GM23338 (cell line): ENCODE data around the gene DPY19L3. TPM values are rescaled to one million over a fixed set of nuclear protein-coding genes. Genes with fewer than 3 reads are reported as not detected.

ENCODE experiments used
- ATAC-seq: fragments of 200-7000 bp; cut with Tn5 transposase; 3 replicates; pipeline ENCODE4 v1.9.1; 2020
- DNase-seq: peaks from one replicate; pipeline ENCODE4 v3.0.0-alpha.2; 2015; ENCODE audit warnings: low spot score
- H2AFZ ChIP-seq: fragments of 200-600 bp; sonication (generic); 2 replicates; pipeline ENCODE4 v1.8.0; 2016; ENCODE audit warnings: antibody characterized with exemption, mild to moderate bottlenecking, moderate library complexity
- H3F3A ChIP-seq: fragments of 200-600 bp; sonication (generic); replicated peaks from 2 replicates; pipeline ENCODE4 v1.8.0; 2017; ENCODE audit warnings: antibody characterized with exemption, mixed run types, low read depth
- H3K27ac ChIP-seq: fragments of 200-600 bp; sonication (generic); 2 replicates; pipeline ENCODE4 v1.6.1; 2016; ENCODE audit warnings: low read depth
- H3K27me3 ChIP-seq: fragments of 200-600 bp; sonication (generic); 2 replicates; pipeline ENCODE4 v1.8.0; 2016; ENCODE audit warnings: mild to moderate bottlenecking, mixed run types, moderate library complexity; ENCODE audit not compliant: insufficient read depth
- H3K36me3 ChIP-seq: fragments of 200-600 bp; sonication (generic); 2 replicates; pipeline ENCODE4 v1.8.0; 2016; ENCODE audit warnings: mild to moderate bottlenecking; ENCODE audit not compliant: insufficient read depth
- H3K4me1 ChIP-seq: fragments of 200-600 bp; sonication (generic); 2 replicates; pipeline ENCODE4 v1.8.0; 2016; ENCODE audit warnings: mild to moderate bottlenecking, moderate library complexity; ENCODE audit not compliant: insufficient read depth
- H3K4me2 ChIP-seq: fragments of 200-600 bp; sonication (generic); 2 replicates; pipeline ENCODE4 v1.7.1; 2017; ENCODE audit warnings: mixed run types
- H3K4me3 ChIP-seq: fragments of 200-600 bp; sonication (generic); 2 replicates; pipeline ENCODE4 v1.6.1; 2016; ENCODE audit warnings: mixed run types
- H3K79me2 ChIP-seq: fragments of 200-600 bp; sonication (generic); replicated peaks from 2 replicates; pipeline ENCODE4 v1.8.0; 2017; ENCODE audit warnings: mild to moderate bottlenecking; ENCODE audit not compliant: insufficient read depth
- H3K9me2 ChIP-seq: fragments of 200-600 bp; sonication (generic); 2 replicates; pipeline ENCODE4 v1.8.0; 2017; ENCODE audit not compliant: insufficient read depth
- H4K20me1 ChIP-seq: fragments of 200-600 bp; sonication (generic); replicated peaks from 2 replicates; pipeline ENCODE4 v1.8.0; 2017; ENCODE audit warnings: mild to moderate bottlenecking; ENCODE audit not compliant: insufficient read depth
- H3K27ac Mint-ChIP-seq: 2 replicates; pipeline ENCODE4 v1.8.0; 2020; ENCODE audit warnings: inconsistent platforms, mild to moderate bottlenecking, moderate library complexity, mixed read lengths
- H3K27me3 Mint-ChIP-seq: 3 replicates; pipeline ENCODE4 v1.8.0; 2022; ENCODE audit warnings: low read depth, mild to moderate bottlenecking, moderate library complexity, mixed read lengths, inconsistent platforms; ENCODE audit not compliant: insufficient read depth, poor library complexity
- H3K36me3 Mint-ChIP-seq: 3 replicates; pipeline ENCODE4 v1.8.0; 2021; ENCODE audit warnings: low read depth, mild to moderate bottlenecking, inconsistent platforms, moderate library complexity, mixed read lengths
- H3K4me1 Mint-ChIP-seq: 3 replicates; pipeline ENCODE4 v1.8.0; 2020; ENCODE audit warnings: mild to moderate bottlenecking, inconsistent platforms, mixed read lengths
- H3K4me3 Mint-ChIP-seq: 3 replicates; pipeline ENCODE4 v1.8.0; 2021; ENCODE audit warnings: moderate library complexity, mild to moderate bottlenecking, inconsistent platforms, mixed read lengths
- H3K9me3 Mint-ChIP-seq: 3 replicates; pipeline ENCODE4 v1.8.0; 2020; ENCODE audit warnings: moderate library complexity, mild to moderate bottlenecking, inconsistent platforms, mixed read lengths
- CREB1 ChIP-seq: fragments of 250-450 bp; sonication (Bioruptor Pico); IDR thresholded peaks from 2 replicates; pipeline ENCODE4 v1.5.0; 2020; ENCODE audit warnings: low read depth, mild to moderate bottlenecking, moderate library complexity
- EZH2 ChIP-seq: fragments of 200-600 bp; sonication (generic); IDR thresholded peaks from one replicate; pipeline ENCODE4 v1.8.0; 2017; ENCODE audit warnings: antibody characterized with exemption, mild to moderate bottlenecking, low read depth; ENCODE audit not compliant: unreplicated experiment
- EZH2phosphoT487 ChIP-seq: fragments of 200-600 bp; sonication (generic); IDR thresholded peaks from one replicate; pipeline ENCODE4 v1.8.1; 2018; ENCODE audit warnings: antibody characterized with exemption; ENCODE audit not compliant: unreplicated experiment
- JUNB ChIP-seq: IDR thresholded peaks from one replicate; pipeline ENCODE4 v1.6.1; 2016; ENCODE audit warnings: antibody characterized with exemption; ENCODE audit not compliant: unreplicated experiment
- NANOG ChIP-seq: IDR thresholded peaks from 2 replicates; pipeline ENCODE4 v1.6.1; 2016; ENCODE audit warnings: antibody characterized with exemption, borderline replicate concordance
- POLR2AphosphoS5 ChIP-seq: IDR thresholded peaks from 2 replicates; pipeline ENCODE4 v1.6.1; 2016; ENCODE audit warnings: antibody characterized with exemption, low read depth
- REST ChIP-seq: IDR thresholded peaks from one replicate; pipeline ENCODE4 v1.6.1; 2018; ENCODE audit warnings: antibody characterized with exemption; ENCODE audit not compliant: unreplicated experiment
- STAT1 ChIP-seq: IDR thresholded peaks from one replicate; pipeline ENCODE4 v1.6.1; 2016; ENCODE audit warnings: antibody characterized with exemption; ENCODE audit not compliant: unreplicated experiment
- ZNF114 ChIP-seq: fragments of 250-450 bp; sonication (Bioruptor Pico); IDR thresholded peaks from 2 replicates; pipeline ENCODE4 v1.5.0; 2020; ENCODE audit warnings: mild to moderate bottlenecking, moderate library complexity
- ZNF331 ChIP-seq: fragments of 250-450 bp; sonication (Bioruptor Pico); IDR thresholded peaks from 2 replicates; pipeline ENCODE4 v1.5.0; 2020; ENCODE audit warnings: low read depth, mild to moderate bottlenecking, moderate library complexity
- polyA plus RNA-seq: library from polyadenylated mRNA; unstranded; fragments of >200 nt; fragmentation: Nextera tagmentation; extraction: Ambion mirVana; gene quantifications from 2 replicates; pipeline ENCODE4 v1.2.1, GENCODE V29; 2016
- total RNA-seq: library from RNA; depleted of rRNA; stranded (reverse); fragments of >200 nt; shearing (Covaris generic); gene quantifications from 2 replicates; pipeline ENCODE4 v1.2.3, GENCODE V29; 2014
- TF ChIP-seq, protein P1 (sequence below), 2 experiments: fragments of 200-600 bp in 1 of 2; sonication (generic) in 1 of 2; conservative IDR thresholded peaks; 2 replicates each; pipeline versions ENCODE4 v1.5.1 to v1.6.1; 2016 to 2017; ENCODE audit warnings: antibody characterized with exemption in 2 of 2, low read depth in 2 of 2, mild to moderate bottlenecking in 2 of 2, moderate library complexity in 1 of 2
- TF ChIP-seq, protein P2 (sequence below): IDR thresholded peaks from 2 replicates; pipeline ENCODE4 v1.6.1; 2016; ENCODE audit warnings: antibody characterized with exemption
- TF ChIP-seq, protein P3 (sequence below): fragments of 250-450 bp; sonication (Bioruptor Pico); IDR thresholded peaks from 2 replicates; pipeline ENCODE4 v1.5.0; 2020; ENCODE audit warnings: mild to moderate bottlenecking, moderate library complexity

The DPY19L3 gene
- total and polyA plus RNA-seq, 2 experiments from 2014 or later: 13.5 to 46.6 TPM

DNA sequence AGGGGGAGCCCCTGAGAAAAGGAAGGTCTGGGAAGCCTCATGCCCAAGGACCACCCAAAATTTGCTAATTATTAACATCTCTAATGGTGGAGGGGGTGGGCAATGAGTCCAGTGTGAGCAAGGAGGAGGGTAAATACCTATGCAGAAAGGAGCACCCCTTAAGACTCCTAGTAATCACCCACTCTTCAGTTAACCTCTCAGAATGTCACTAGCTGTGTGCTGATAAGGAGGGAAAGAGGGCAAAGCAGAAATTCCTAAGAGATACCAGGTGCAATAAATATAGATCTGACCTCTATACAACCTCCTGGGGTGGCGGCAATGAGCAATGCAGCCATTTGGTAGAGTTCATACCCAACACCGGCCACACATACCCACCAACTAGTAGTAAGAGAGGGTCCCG, 12.7 kb upstream of the DPY19L3 start:
- H3K27ac Mint-ChIP-seq: no peak overlapping the region
- no peaks in the 10 kb centered on the region for H3K4me1 ChIP-seq
- H3K4me1 Mint-ChIP-seq: peaks cover 2% of the 10 kb centered on the region; the same call in 1 of the 3 replicates
- H3K27me3 Mint-ChIP-seq: peaks cover 2% of the 10 kb centered on the region
- H3K4me2 ChIP-seq: no peak overlapping the region
- no peak overlapping the region for H3K4me3 ChIP-seq
- DNase-seq: no peak
- no peaks in the 10 kb centered on the region for H3K27me3 ChIP-seq
- H3K36me3 ChIP-seq: no peaks in the 10 kb centered on the region
- no peak overlapping the region for H3K27ac ChIP-seq
- ATAC-seq: no peak; the same call in 2 of the 3 replicates
- no peak overlapping the region for H2AFZ ChIP-seq
- TF ChIP-seq REST: no peak
- no peak for TF ChIP-seq NANOG
- no peak for TF ChIP-seq POLR2AphosphoS5
- no peak for TF ChIP-seq ZNF114 (CRISPR knock-in tag)
- TF ChIP-seq, protein P1, sequence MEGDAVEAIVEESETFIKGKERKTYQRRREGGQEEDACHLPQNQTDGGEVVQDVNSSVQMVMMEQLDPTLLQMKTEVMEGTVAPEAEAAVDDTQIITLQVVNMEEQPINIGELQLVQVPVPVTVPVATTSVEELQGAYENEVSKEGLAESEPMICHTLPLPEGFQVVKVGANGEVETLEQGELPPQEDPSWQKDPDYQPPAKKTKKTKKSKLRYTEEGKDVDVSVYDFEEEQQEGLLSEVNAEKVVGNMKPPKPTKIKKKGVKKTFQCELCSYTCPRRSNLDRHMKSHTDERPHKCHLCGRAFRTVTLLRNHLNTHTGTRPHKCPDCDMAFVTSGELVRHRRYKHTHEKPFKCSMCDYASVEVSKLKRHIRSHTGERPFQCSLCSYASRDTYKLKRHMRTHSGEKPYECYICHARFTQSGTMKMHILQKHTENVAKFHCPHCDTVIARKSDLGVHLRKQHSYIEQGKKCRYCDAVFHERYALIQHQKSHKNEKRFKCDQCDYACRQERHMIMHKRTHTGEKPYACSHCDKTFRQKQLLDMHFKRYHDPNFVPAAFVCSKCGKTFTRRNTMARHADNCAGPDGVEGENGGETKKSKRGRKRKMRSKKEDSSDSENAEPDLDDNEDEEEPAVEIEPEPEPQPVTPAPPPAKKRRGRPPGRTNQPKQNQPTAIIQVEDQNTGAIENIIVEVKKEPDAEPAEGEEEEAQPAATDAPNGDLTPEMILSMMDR (conservative IDR thresholded peaks at IDR 0.05; ENCODE audit: low read depth in 2 of 2): no peak
- TF ChIP-seq, protein P2, sequence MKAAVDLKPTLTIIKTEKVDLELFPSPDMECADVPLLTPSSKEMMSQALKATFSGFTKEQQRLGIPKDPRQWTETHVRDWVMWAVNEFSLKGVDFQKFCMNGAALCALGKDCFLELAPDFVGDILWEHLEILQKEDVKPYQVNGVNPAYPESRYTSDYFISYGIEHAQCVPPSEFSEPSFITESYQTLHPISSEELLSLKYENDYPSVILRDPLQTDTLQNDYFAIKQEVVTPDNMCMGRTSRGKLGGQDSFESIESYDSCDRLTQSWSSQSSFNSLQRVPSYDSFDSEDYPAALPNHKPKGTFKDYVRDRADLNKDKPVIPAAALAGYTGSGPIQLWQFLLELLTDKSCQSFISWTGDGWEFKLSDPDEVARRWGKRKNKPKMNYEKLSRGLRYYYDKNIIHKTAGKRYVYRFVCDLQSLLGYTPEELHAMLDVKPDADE: no peak
- TF ChIP-seq JUNB: no peak
- no peak for TF ChIP-seq CREB1
- TF ChIP-seq EZH2: no peak
- TF ChIP-seq EZH2phosphoT487: no peak
- no peak for TF ChIP-seq ZNF331 (CRISPR knock-in tag)
- TF ChIP-seq, protein P3, sequence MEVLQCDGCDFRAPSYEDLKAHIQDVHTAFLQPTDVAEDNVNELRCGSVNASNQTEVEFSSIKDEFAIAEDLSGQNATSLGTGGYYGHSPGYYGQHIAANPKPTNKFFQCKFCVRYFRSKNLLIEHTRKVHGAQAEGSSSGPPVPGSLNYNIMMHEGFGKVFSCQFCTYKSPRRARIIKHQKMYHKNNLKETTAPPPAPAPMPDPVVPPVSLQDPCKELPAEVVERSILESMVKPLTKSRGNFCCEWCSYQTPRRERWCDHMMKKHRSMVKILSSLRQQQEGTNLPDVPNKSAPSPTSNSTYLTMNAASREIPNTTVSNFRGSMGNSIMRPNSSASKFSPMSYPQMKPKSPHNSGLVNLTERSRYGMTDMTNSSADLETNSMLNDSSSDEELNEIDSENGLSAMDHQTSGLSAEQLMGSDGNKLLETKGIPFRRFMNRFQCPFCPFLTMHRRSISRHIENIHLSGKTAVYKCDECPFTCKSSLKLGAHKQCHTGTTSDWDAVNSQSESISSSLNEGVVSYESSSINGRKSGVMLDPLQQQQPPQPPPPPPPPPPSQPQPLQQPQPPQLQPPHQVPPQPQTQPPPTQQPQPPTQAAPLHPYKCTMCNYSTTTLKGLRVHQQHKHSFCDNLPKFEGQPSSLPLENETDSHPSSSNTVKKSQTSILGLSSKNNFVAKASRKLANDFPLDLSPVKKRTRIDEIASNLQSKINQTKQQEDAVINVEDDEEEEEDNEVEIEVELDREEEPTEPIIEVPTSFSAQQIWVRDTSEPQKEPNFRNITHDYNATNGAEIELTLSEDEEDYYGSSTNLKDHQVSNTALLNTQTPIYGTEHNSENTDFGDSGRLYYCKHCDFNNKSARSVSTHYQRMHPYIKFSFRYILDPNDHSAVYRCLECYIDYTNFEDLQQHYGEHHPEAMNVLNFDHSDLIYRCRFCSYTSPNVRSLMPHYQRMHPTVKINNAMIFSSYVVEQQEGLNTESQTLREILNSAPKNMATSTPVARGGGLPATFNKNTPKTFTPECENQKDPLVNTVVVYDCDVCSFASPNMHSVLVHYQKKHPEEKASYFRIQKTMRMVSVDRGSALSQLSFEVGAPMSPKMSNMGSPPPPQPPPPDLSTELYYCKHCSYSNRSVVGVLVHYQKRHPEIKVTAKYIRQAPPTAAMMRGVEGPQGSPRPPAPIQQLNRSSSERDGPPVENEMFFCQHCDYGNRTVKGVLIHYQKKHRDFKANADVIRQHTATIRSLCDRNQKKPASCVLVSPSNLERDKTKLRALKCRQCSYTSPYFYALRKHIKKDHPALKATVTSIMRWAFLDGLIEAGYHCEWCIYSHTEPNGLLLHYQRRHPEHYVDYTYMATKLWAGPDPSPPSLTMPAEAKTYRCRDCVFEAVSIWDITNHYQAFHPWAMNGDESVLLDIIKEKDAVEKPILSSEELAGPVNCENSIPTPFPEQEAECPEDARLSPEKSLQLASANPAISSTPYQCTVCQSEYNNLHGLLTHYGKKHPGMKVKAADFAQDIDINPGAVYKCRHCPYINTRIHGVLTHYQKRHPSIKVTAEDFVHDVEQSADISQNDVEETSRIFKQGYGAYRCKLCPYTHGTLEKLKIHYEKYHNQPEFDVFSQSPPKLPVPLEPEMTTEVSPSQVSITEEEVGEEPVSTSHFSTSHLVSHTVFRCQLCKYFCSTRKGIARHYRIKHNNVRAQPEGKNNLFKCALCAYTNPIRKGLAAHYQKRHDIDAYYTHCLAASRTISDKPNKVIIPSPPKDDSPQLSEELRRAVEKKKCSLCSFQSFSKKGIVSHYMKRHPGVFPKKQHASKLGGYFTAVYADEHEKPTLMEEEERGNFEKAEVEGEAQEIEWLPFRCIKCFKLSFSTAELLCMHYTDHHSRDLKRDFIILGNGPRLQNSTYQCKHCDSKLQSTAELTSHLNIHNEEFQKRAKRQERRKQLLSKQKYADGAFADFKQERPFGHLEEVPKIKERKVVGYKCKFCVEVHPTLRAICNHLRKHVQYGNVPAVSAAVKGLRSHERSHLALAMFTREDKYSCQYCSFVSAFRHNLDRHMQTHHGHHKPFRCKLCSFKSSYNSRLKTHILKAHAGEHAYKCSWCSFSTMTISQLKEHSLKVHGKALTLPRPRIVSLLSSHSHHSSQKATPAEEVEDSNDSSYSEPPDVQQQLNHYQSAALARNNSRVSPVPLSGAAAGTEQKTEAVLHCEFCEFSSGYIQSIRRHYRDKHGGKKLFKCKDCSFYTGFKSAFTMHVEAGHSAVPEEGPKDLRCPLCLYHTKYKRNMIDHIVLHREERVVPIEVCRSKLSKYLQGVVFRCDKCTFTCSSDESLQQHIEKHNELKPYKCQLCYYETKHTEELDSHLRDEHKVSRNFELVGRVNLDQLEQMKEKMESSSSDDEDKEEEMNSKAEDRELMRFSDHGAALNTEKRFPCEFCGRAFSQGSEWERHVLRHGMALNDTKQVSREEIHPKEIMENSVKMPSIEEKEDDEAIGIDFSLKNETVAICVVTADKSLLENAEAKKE (CRISPR knock-in tag): no peak
- TF ChIP-seq STAT1: no peak
- no peaks in the 10 kb centered on the region for H3F3A ChIP-seq
- H4K20me1 ChIP-seq: no peaks in the 10 kb centered on the region; the same call in 1 of the 2 replicates
- no peak overlapping the region for H3K4me3 Mint-ChIP-seq
- H3K36me3 Mint-ChIP-seq: no peaks in the 10 kb centered on the region
- no peaks in the 10 kb centered on the region for H3K79me2 ChIP-seq
- 0 out of 2 replicates have a peak, but pooled peaks cover 2% of the 10 kb centered on the region for H3K9me2 ChIP-seq
- H3K9me3 Mint-ChIP-seq: no peaks in the 10 kb centered on the region
